Activated CD4-positive, alpha-beta T cell treated with anti-CD3 and anti-CD28 coated beads, Interleukin-2, amount 50 U/mL, for 16 hours (primary cell): ENCODE measurements around the gene COG1.

Source experiments
- DNase-seq: peaks from one replicate; pipeline ENCODE4 v3.0.0-alpha.2; 2020

Gene COG1

DNA sequence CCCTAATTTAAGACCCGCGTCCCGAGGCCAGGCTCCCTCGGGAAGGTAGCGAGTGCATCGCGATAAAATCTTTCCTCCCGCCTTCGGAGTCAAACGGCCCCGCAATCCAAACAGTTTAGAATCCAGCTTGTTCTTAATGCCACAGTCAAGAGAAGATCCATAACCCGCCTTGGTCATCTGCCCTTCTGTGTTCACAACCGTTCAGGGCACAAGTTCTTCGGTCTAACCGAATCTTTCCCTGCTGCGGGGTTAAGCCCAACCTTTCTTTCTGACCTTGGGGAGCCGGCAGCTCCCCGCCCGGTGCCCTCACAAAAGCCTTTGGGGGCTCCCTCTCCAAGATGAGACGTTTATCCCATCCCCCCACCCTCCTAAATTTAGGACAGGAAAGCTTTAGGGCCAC, 38.5 kb downstream of the COG1 start:
- no peak for DNase-seq

DNA sequence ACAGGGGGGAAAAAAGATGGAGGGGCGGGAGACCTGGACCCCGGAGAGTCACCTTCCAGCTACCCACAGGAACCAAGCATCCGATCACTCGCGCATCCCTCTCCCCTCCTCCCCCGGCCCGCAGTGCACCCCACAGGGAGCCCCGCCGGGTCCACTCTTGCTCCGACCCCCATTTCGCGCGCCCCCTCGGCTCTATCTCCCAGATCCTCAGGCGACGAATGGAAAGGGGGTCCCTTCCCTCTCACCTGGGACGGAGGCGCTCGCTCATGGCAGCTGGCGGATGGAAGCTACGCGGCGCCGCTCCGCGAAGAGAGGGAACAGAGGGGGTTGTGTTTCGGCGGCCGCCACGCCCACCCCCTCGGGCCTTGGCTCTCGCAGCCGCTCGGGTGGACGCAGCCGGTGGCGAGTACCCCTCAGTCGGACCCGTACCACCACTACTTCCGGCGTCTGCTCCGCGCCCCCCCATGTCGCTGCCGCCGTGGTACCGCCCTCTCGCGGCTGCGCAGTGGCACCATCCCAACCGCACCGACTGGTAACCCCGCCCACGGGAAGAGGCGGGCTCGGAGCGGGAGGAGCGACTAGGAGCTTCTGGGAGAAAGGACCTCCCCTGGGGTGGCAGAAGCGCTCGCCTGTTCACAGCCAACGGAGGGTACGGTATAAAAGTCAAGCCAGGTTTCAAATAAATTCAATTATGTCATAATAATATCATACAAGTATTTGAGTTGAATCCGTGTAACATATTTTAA, 39.2 kb downstream of the COG1 start:
- DNase-seq = peak; percentile 97

GRCh38 chr17:73232587-73233373, 39.9 kb downstream of the COG1 start:
- DNase-seq = peak; percentile 39

DNA sequence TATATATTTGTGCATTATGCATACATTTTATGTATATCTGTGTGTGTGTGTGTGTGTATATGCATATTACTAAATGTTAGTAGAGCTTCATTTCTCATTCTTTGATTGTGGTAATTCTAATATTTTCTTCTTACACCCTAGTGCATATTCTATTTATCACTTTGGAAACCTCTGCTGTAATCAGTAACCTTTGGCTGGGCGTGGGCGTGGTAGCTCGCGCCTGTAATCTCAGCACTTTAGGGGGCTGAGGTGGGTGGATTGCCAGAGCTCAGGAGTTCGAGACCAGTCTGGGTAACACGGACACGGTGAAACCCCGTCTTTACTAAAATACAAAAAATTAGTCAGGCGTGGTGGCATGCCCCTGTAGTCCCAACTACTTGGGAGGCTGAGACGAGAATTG, 41.9 kb downstream of the COG1 start:
- DNase-seq = no peak

DNA sequence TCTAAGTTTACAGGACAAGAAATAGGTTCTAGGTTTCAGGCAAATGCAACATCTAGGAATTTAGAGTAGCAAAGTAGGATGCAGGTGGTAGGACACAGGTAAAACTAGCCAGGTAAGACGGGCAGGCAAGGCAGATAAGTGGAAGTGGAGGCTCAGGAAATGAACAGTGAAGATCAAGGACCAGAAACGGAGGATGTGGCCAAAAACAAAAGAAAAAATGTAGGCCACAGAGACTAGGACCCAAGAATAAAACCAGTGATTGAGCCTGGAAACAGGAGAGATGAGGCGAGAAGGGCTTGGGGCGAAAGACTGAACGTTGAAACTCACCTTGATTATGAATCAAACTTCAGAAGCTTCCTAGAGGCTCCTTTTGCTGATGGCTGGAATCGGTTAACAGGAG, 44.9 kb downstream of the COG1 start:
- DNase-seq = no peak

DNA sequence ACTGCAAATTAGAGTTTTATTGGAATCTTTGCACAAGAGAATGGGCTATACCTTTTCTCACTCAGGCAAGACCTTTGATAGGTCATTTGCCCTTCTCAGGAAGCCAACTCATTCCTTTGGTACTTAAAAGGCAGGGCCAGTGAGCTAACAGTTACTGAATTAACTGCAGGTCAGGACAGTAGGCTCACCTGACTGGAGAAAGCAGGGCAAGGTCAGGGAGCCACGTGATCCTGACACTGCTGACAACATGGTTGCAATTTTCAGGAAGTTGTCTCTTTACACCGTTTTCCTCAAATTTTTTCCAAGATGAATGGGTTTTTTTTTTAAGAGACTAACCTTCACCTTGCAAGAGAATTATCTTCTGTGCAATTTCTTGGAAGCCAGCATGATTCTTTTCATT, 47.7 kb downstream of the COG1 start:
- no peak for DNase-seq

DNA sequence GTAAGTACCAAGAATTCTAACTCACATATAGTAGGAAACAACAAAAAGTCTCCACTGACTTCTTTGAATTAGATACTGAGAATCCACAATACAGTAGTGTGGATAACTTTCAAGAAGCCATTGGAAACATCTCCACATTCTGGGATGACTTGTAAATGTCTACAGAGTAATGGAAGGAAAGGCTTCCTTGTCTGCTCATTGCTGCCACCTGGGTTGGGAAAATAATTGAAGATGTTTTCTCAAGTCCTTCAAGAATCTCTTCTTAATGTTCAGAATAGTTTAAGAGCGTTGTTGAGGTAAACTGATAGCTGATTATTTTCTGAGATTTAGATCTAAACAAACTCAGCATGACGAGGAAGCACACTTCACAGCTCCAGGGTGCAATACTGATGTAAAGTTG, 54.9 kb downstream of the COG1 start:
- no peak for DNase-seq

DNA sequence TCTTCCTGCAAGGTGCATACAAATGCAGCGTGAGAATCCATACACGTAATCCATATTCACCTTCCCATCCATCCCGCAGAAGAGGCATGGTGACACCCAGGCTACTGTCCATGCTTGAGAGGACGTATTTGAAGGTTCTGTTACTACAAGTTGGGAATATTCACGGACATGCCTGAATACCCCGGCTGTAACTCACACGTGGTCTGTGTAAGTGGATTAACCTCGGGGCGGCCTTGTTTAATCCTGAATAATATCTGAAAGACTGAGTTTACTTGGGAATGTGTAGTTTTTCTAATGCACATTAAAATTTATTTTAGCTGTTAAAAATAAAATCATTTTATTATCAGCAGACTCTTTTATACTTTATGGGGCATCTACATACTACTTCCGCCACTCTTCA, 55.7 kb downstream of the COG1 start:
- DNase-seq = no peak

GRCh38 chr17:73249700-73250099, 56.8 kb downstream of the COG1 start:
- DNase-seq = no peak

GRCh38 chr17:73250851-73251640, 58.2 kb downstream of the COG1 start:
- DNase-seq = no peak

DNA sequence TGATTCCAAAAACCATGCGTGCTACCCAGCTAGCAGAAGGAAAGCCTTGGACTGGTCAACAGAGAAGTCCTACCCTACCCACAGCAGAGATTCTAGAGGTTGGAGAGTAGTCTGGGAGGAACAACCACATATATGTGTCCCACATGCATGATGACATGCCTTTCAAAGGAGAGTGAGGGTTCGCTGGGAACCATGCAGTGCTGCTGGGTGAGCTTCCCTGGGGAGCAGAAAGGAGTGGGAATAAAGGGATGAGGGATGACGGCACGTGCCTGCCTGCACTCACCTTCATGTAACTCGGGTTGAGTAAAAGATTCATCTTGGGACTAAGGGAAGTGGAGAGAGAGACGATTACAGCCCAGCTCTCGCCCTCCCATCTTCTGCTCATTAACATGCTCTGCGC, 59.0 kb downstream of the COG1 start:
- no peak for DNase-seq

DNA sequence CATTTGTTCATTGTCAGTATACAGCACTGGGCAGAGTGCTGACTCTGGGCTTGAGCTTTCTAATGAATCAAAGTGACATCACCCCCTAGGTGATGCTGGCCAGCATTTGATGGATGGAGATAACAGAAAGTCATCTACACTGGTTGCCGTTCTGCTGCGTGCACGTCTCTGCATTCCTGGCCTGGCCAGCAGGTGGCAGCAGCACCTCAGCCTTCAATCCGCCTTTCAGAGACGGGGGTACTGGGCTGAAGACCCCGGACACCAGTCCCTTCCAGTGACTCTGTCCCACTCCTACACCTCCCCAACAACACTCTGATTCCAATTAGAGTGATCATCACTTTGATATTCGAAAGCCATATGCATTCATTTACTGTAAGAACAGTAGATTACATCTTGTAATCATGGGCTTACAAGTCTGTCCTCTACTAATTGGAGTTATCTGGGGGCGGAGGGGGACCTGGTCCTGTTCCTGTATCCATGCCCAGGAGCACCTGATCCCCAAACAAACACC, 62.9 kb downstream of the COG1 start:
- DNase-seq = peak; percentile 53

DNA sequence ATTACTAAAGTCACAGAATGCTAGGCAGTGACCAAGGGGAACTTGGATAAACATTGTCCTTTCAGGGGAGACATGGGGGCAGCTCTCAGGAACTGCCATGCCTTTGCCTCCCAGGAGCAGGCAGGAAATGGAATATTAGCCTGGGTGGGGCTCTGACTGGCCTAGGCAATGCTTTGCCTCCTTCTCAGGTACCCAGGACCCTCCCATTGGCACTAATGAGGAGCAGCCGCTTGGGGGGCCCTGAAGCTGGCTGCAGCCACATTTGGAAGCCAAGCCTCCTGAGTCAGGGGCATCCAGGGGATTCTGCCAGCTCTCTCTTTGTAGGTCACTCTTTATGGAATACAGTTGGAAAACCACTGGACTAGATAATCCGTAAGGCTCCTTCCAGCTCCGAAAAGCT, 63.4 kb downstream of the COG1 start:
- DNase-seq = no peak

GRCh38 chr17:73257516-73257915, 64.7 kb downstream of the COG1 start:
- no peak for DNase-seq
